Liver (tissue), 3 donors: ENCODE results near the gene INHBC.

Experiments used
- ATF3 ChIP-seq: IDR thresholded peaks from 2 replicates; pipeline ENCODE4 v1.6.1; 2016; ENCODE audit warnings: antibody characterized with exemption
- CTCF ChIP-seq: fragments of 150-350 bp; IDR thresholded peaks from 2 replicates; pipeline ENCODE4 v1.5.1; 2017; ENCODE audit warnings: improper control_type of control experiment, low read depth, low read length; ENCODE audit not compliant: missing input control
- FOXA2 ChIP-seq: IDR thresholded peaks from 2 replicates; pipeline ENCODE4 v1.6.1; 2016; ENCODE audit warnings: antibody characterized with exemption
- GABPA ChIP-seq, 2 donors: IDR thresholded peaks in 1 of 2; conservative IDR thresholded peaks in 1 of 2; 2 replicates each; pipeline ENCODE4 v1.6.1; 2016; ENCODE audit warnings: antibody characterized with exemption in 2 of 2, mild to moderate bottlenecking in 1 of 2, moderate library complexity in 1 of 2
- JUND ChIP-seq, 2 donors: IDR thresholded peaks; 2 replicates each; pipeline ENCODE4 v1.6.1; 2016; ENCODE audit warnings: antibody characterized with exemption in 2 of 2
- MAX ChIP-seq: IDR thresholded peaks from 2 replicates; pipeline ENCODE4 v1.6.1; 2016; ENCODE audit warnings: antibody characterized with exemption
- RAD21 ChIP-seq, 2 donors: IDR thresholded peaks; 2 replicates each; pipeline ENCODE4 v1.6.1; 2016; ENCODE audit warnings: antibody characterized with exemption in 2 of 2, mild to moderate bottlenecking in 2 of 2
- TAF1 ChIP-seq: conservative IDR thresholded peaks from 2 replicates; pipeline ENCODE4 v1.6.1; 2016; ENCODE audit warnings: antibody characterized with exemption, mild to moderate bottlenecking
- YY1 ChIP-seq: IDR thresholded peaks from 2 replicates; pipeline ENCODE4 v1.6.1; 2016; ENCODE audit warnings: antibody characterized with exemption, mild to moderate bottlenecking
- TF ChIP-seq, protein P1 (sequence below): IDR thresholded peaks from 2 replicates; pipeline ENCODE4 v1.6.1; 2016; ENCODE audit warnings: antibody characterized with exemption
- donor health status: healthy.
- donor health status: healthy.

GRCh38 chr12:57467915-57468314 is 33.3 kb downstream of the INHBC start:
- TF ChIP-seq CTCF (no peak), MAX (no peak), TAF1 (no peak), ATF3 (no peak), RAD21 (IDR thresholded peaks at IDR 0.05) (no peak), JUND (IDR thresholded peaks at IDR 0.05) (no peak), YY1 (no peak), FOXA2 (no peak), GABPA (IDR thresholded peaks at IDR 0.05 in 1 of 2, conservative IDR thresholded peaks at IDR 0.05 in 1 of 2) (no peak)
- TF ChIP-seq, protein P1, sequence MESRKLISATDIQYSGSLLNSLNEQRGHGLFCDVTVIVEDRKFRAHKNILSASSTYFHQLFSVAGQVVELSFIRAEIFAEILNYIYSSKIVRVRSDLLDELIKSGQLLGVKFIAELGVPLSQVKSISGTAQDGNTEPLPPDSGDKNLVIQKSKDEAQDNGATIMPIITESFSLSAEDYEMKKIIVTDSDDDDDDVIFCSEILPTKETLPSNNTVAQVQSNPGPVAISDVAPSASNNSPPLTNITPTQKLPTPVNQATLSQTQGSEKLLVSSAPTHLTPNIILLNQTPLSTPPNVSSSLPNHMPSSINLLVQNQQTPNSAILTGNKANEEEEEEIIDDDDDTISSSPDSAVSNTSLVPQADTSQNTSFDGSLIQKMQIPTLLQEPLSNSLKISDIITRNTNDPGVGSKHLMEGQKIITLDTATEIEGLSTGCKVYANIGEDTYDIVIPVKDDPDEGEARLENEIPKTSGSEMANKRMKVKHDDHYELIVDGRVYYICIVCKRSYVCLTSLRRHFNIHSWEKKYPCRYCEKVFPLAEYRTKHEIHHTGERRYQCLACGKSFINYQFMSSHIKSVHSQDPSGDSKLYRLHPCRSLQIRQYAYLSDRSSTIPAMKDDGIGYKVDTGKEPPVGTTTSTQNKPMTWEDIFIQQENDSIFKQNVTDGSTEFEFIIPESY, result no peak
